Measurements from ENCODE around the gene TNNI2.

The TNNI2 gene

GRCh38 chr11:1846453-1846932, 7.7 kb downstream of the TNNI2 start:
- no peak overlapping the region for H3K4me3 ChIP-seq (ENCODE audit: low read depth, low read length)
- no peak for TF ChIP-seq CTCF (IDR thresholded peaks at IDR 0.05; ENCODE audit: low read depth, low read length)

- no peak for TF ChIP-seq CTCF (IDR thresholded peaks at IDR 0.05; ENCODE audit: low read depth, low read length)
- no peak overlapping the region for H3K4me3 ChIP-seq (ENCODE audit: low read depth, low read length)
Measured at GRCh38 chr11:1847006-1847735, 8.4 kb downstream of the TNNI2 start.

- no peak for TF ChIP-seq CTCF (IDR thresholded peaks at IDR 0.05; ENCODE audit: low read depth, low read length)
- no peak overlapping the region for H3K4me3 ChIP-seq (ENCODE audit: low read depth, low read length)
Measured at GRCh38 chr11:1847926-1848639, 9.3 kb downstream of the TNNI2 start.

- TF ChIP-seq CTCF (IDR thresholded peaks at IDR 0.05; ENCODE audit: low read depth, low read length): no peak
- no peak overlapping the region for H3K4me3 ChIP-seq (ENCODE audit: low read depth, low read length)
Measured at GRCh38 chr11:1848640-1849430, 10.1 kb downstream of the TNNI2 start.

- no peak overlapping the region for H3K4me3 ChIP-seq (ENCODE audit: low read depth, low read length)
- no peak for TF ChIP-seq CTCF (IDR thresholded peaks at IDR 0.05; ENCODE audit: low read depth, low read length)
Measured at GRCh38 chr11:1851468-1852180, 12.8 kb downstream of the TNNI2 start.

GRCh38 chr11:1852271-1852876, 13.6 kb downstream of the TNNI2 start:
- no peak overlapping the region for H3K4me3 ChIP-seq (ENCODE audit: low read depth, low read length)

More at GRCh38 chr11:1852271-1852876, 13.6 kb downstream of the TNNI2 start:
- TF ChIP-seq CTCF (IDR thresholded peaks at IDR 0.05; ENCODE audit: low read depth, low read length): no peak
